OCI-LY3 (cell line): Measurements from ENCODE around the gene PLA2G4D.

Source experiments
- H2AFZ ChIP-seq: fragments of 200-600, 300-600 bp; shearing (Covaris generic); 2 replicates; pipeline ENCODE4 v1.6.0; 2014; ENCODE audit warnings: antibody characterized with exemption, low read depth, low read length
- H3K27ac ChIP-seq: fragments of 200-600, 300-600 bp; sonication (generic); 2 replicates; pipeline ENCODE4 v1.5.1; 2014; ENCODE audit warnings: mild to moderate bottlenecking, low read length, moderate library complexity, mixed read lengths
- H3K27me3 ChIP-seq: fragments of 200-600, 300-600 bp; sonication (generic); 2 replicates; pipeline ENCODE4 v1.6.1; 2014; ENCODE audit warnings: low read depth, low read length, mixed read lengths
- H3K36me3 ChIP-seq: fragments of 200-600, 300-600 bp; sonication (generic); replicated peaks from 2 replicates; pipeline ENCODE3; 2014; ENCODE audit warnings: low read depth, low read length, mixed read lengths
- H3K4me1 ChIP-seq: fragments of 300-600, 200-600 bp; sonication (generic); 2 replicates; pipeline ENCODE4 v1.6.1; 2014; ENCODE audit warnings: low read length, mixed read lengths
- H3K4me2 ChIP-seq: fragments of 200-600, 300-600 bp; sonication (generic); 2 replicates; pipeline ENCODE4 v1.6.1; 2014; ENCODE audit warnings: low read length, mixed read lengths
- H3K4me3 ChIP-seq: fragments of 300-600, 200-600 bp; sonication (generic); 2 replicates; pipeline ENCODE4 v1.5.1; 2014; ENCODE audit warnings: antibody characterized with exemption, mild to moderate bottlenecking, low read length, moderate library complexity
- H3K79me2 ChIP-seq: fragments of 300-600, 200-600 bp; shearing (Covaris generic); 2 replicates; pipeline ENCODE4 v1.6.1; 2014; ENCODE audit warnings: mild to moderate bottlenecking, low read length, mixed read lengths
- H3K9ac ChIP-seq: fragments of 300-600, 200-600 bp; shearing (Covaris generic); 2 replicates; pipeline ENCODE4 v1.6.0; 2014; ENCODE audit warnings: mild to moderate bottlenecking, low read length, moderate library complexity
- H3K9me3 ChIP-seq: fragments of 200-600, 300-600 bp; shearing (Covaris generic); 2 replicates; pipeline ENCODE4 v1.6.1; 2014; ENCODE audit warnings: low read length, mixed read lengths; ENCODE audit not compliant: insufficient read depth
- H4K20me1 ChIP-seq: fragments of 200-600, 300-600 bp; sonication (generic); 2 replicates; pipeline ENCODE4 v1.6.1; 2016; ENCODE audit warnings: low read length, mixed read lengths; ENCODE audit not compliant: insufficient read depth
- CTCF ChIP-seq: fragments of 200-600, 300-600 bp; sonication (generic); IDR thresholded peaks from 2 replicates; pipeline ENCODE4 v1.5.1; 2014; ENCODE audit warnings: antibody characterized with exemption, low read length, low read depth
- EZH2phosphoT487 ChIP-seq: fragments of 200-600 bp; shearing (Covaris generic); IDR thresholded peaks from 2 replicates; pipeline ENCODE4 v1.6.1; 2018; ENCODE audit warnings: antibody characterized with exemption, mixed run types, low read depth

Gene PLA2G4D

GRCh38 chr15:42083605-42083908 lies 10.8 kb downstream of the PLA2G4D start:
- H3K79me2 ChIP-seq, result no peaks in the 10 kb centered on the region
- no peak overlapping the region for H3K4me2 ChIP-seq
- no peaks in the 10 kb centered on the region for H3K9me3 ChIP-seq
- H3K9ac ChIP-seq, result no peak overlapping the region
- H4K20me1 ChIP-seq, result no peaks in the 10 kb centered on the region
- H2AFZ ChIP-seq, result no peak overlapping the region
- TF ChIP-seq EZH2phosphoT487 (no peak), CTCF (no peak)
- H3K36me3 ChIP-seq, result no peaks in the 10 kb centered on the region
- H3K27me3 ChIP-seq, result peaks cover 4% of the 10 kb centered on the region; the same call in 1 of the 2 replicates
- no peak overlapping the region for H3K4me3 ChIP-seq
- no peak overlapping the region for H3K27ac ChIP-seq
- H3K4me1 ChIP-seq, result peaks cover 5% of the 10 kb centered on the region; the same call in 1 of the 2 replicates

- peaks cover 5% of the 10 kb centered on the region; the same call in 1 of the 2 replicates for H3K4me1 ChIP-seq
- no peak overlapping the region for H3K27ac ChIP-seq
- H3K4me2 ChIP-seq, result no peak overlapping the region
- peaks cover 4% of the 10 kb centered on the region; the same call in 1 of the 2 replicates for H3K27me3 ChIP-seq
- no peak overlapping the region for H3K4me3 ChIP-seq
- no peak overlapping the region for H2AFZ ChIP-seq
- no peaks in the 10 kb centered on the region for H4K20me1 ChIP-seq
- H3K36me3 ChIP-seq, result no peaks in the 10 kb centered on the region
- no peaks in the 10 kb centered on the region for H3K79me2 ChIP-seq
- H3K9me3 ChIP-seq, result no peaks in the 10 kb centered on the region
- no peak for TF ChIP-seq EZH2phosphoT487
- TF ChIP-seq CTCF, result no peak
- H3K9ac ChIP-seq, result no peak overlapping the region
Measured at GRCh38 chr15:42082823-42083604, 11.3 kb downstream of the PLA2G4D start.

- Histone ChIP-seq H3K36me3 (no peaks in the 10 kb centered on the region), H3K4me3 (no peak overlapping the region), H3K4me2 (no peak overlapping the region), H3K27me3 (peaks cover 4% of the 10 kb centered on the region; the same call in 1 of the 2 replicates), H2AFZ (no peak overlapping the region), H3K4me1 (peaks cover 5% of the 10 kb centered on the region; the same call in 1 of the 2 replicates), H3K79me2 (no peaks in the 10 kb centered on the region), H4K20me1 (no peaks in the 10 kb centered on the region), H3K9me3 (no peaks in the 10 kb centered on the region), H3K27ac (no peak overlapping the region), H3K9ac (no peak overlapping the region)
- TF ChIP-seq EZH2phosphoT487 (no peak), CTCF (no peak)
Measured at GRCh38 chr15:42082141-42082540, 12.2 kb downstream of the PLA2G4D start.

GRCh38 chr15:42080919-42081830 lies 13.2 kb downstream of the PLA2G4D start:
- H2AFZ ChIP-seq, result no peak overlapping the region
- no peak overlapping the region for H3K4me3 ChIP-seq
- no peak overlapping the region for H3K27ac ChIP-seq
- H3K36me3 ChIP-seq, result no peaks in the 10 kb centered on the region
- H3K9ac ChIP-seq, result no peak overlapping the region
- H3K4me2 ChIP-seq, result no peak overlapping the region
- no peaks in the 10 kb centered on the region for H3K79me2 ChIP-seq
- no peaks in the 10 kb centered on the region for H3K9me3 ChIP-seq
- H3K27me3 ChIP-seq, result peaks cover 4% of the 10 kb centered on the region; the same call in 1 of the 2 replicates
- peaks cover 5% of the 10 kb centered on the region; the same call in 1 of the 2 replicates for H3K4me1 ChIP-seq
- H4K20me1 ChIP-seq, result no peaks in the 10 kb centered on the region
- no peak for TF ChIP-seq EZH2phosphoT487
- no peak for TF ChIP-seq CTCF
